Activated CD4-positive, alpha-beta T cell treated with anti-CD3 and anti-CD28 coated beads, Interleukin-2, amount 10 ng/mL, durations not matched to agents 7 days and 5 days (primary cell): ENCODE results near the gene FXYD6. TPM values are rescaled to one million over a fixed set of nuclear protein-coding genes. Genes with fewer than 3 reads are reported as not detected.

ENCODE experiments used
- CTCF ChIA-PET: fragments of 350-600 bp; sonication (Branson Sonifier 250); formaldehyde crosslinking; loops from one replicate; lab custom pipeline; 2021; ENCODE audit warnings: antibody characterized with exemption; lab: Charles Lee
- POLR2A ChIA-PET: fragments of 350-600 bp; sonication (Branson Sonifier 250); formaldehyde crosslinking; loops from one replicate; lab custom pipeline; 2021; ENCODE audit warnings: antibody characterized with exemption; lab: Charles Lee
- DNase-seq: peaks from one replicate; pipeline ENCODE4 v3.0.0-alpha.2; 2020
- H3K27ac Mint-ChIP-seq: one replicate; pipeline ENCODE4 v1.8.0; 2021; ENCODE audit warnings: mild to moderate bottlenecking, moderate library complexity, mixed read lengths
- H3K27me3 Mint-ChIP-seq: one replicate; pipeline ENCODE4 v1.8.0; 2021; ENCODE audit warnings: mixed read lengths
- H3K36me3 Mint-ChIP-seq: one replicate; pipeline ENCODE4 v1.8.0; 2021; ENCODE audit warnings: low read depth, mixed read lengths
- H3K4me1 Mint-ChIP-seq: one replicate; pipeline ENCODE4 v1.8.0; 2021; ENCODE audit warnings: mixed read lengths
- H3K4me3 Mint-ChIP-seq: one replicate; pipeline ENCODE4 v1.8.0; 2021; ENCODE audit warnings: mild to moderate bottlenecking, moderate library complexity, mixed read lengths
- H3K9me3 Mint-ChIP-seq: one replicate; pipeline ENCODE4 v1.8.0; 2021; ENCODE audit warnings: mixed read lengths
- total RNA-seq, 2 experiments: library from RNA; stranded (reverse); gene quantifications; one replicate each; pipeline ENCODE4 v1.2.3, GENCODE V29; 2021

FXYD6 gene
- total RNA-seq, 2 experiments from 2014 or later: not detected

- Mint-ChIP-seq H3K4me3 (no peak overlapping the region), H3K27me3 (peaks cover 16% of the 10 kb centered on the region), H3K9me3 (no peaks in the 10 kb centered on the region), H3K4me1 (no peaks in the 10 kb centered on the region), H3K36me3 (no peaks in the 10 kb centered on the region), H3K27ac (peak overlapping the region; percentile 33)
- ChIA-PET POLR2A (interaction anchor here (0.6 kb wide), 1 partner anchor 18 kb away, joined by 6 read pairs; no protein-coding TSS in a partner anchor), CTCF (interaction anchor here (1.1 to 3.5 kb wide), 11 partner anchors 8 to 416 kb away, joined by 3 to 31 read pairs (median 4); no protein-coding TSS in a partner anchor)
- no peak for DNase-seq
These were observed 34.1 kb downstream of the FXYD6 start for GRCh38 chr11:117842131-117842941.

GRCh38 chr11:117841551-117842031, 34.9 kb downstream of the FXYD6 start:
- no peaks in the 10 kb centered on the region for H3K9me3 Mint-ChIP-seq
- no peaks in the 10 kb centered on the region for H3K4me1 Mint-ChIP-seq
- CTCF ChIA-PET: interaction anchor here (1.1 to 3.5 kb wide), 7 partner anchors 25 to 211 kb away, joined by 3 to 31 read pairs (median 5); no protein-coding TSS in a partner anchor
- no peak for DNase-seq
- H3K36me3 Mint-ChIP-seq: no peaks in the 10 kb centered on the region
- H3K27me3 Mint-ChIP-seq: peaks cover 16% of the 10 kb centered on the region
- no peak overlapping the region for H3K4me3 Mint-ChIP-seq
- H3K27ac Mint-ChIP-seq: no peak overlapping the region
- POLR2A ChIA-PET: no interaction called here

GRCh38 chr11:117840881-117841550, 35.4 kb downstream of the FXYD6 start:
- peak overlapping the region; percentile 11 for H3K27ac Mint-ChIP-seq
- H3K9me3 Mint-ChIP-seq: no peaks in the 10 kb centered on the region
- H3K4me1 Mint-ChIP-seq: no peaks in the 10 kb centered on the region
- no peak overlapping the region for H3K4me3 Mint-ChIP-seq
- no peaks in the 10 kb centered on the region for H3K36me3 Mint-ChIP-seq
- DNase-seq: no peak
- H3K27me3 Mint-ChIP-seq: peaks cover 13% of the 10 kb centered on the region
- CTCF ChIA-PET: interaction anchor here (0.5 to 3.5 kb wide), 3 partner anchors 33 to 203 kb away, joined by 4 to 14 read pairs (median 4); no protein-coding TSS in a partner anchor
- POLR2A ChIA-PET: no interaction called here

DNA sequence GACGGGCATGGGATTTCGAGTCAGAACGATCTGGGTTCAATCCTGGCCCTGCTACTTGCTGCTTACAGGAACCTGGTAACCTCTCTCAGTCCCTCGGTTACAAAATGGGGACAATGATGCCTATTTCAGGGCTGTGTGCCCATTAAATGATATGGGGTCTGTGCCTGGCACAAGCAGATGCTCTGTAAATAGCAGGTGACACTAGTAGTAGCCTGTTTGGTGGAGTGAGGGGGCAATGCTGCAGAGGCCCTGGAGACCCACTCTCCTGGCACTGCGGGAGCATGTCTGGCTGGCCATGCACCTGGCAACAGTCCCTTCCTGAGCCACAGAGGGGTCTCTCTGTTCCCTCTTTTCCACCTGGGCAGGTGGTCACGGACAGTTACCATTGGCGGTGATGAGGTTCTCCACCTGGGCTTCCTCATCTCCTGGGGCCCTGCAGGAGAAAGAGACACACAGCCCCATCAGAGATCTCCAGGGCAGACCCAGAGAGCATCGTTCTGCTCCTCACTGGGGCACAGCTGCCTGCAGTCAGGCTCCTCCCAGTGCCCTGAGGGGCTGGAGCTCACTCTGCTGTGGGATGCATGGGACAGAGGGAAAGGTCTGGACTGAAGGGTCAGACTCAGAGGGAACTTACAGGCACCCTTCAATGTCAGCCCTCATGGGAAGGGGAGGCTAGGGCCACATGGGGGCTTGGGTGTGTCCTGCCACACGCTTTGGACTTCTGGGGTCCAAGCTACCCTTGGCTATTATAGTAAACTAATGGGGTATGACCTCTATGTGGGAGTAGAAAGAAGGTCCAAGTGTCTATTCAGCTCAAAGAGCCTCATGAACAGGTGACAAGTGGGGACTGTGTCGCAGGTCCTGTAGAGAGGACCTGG, 36.3 kb downstream of the FXYD6 start:
- Mint-ChIP-seq H3K27me3 (peaks cover 12% of the 10 kb centered on the region), H3K9me3 (no peaks in the 10 kb centered on the region), H3K4me1 (no peaks in the 10 kb centered on the region), H3K27ac (peak overlapping the region; percentile 11), H3K4me3 (no peak overlapping the region), H3K36me3 (no peaks in the 10 kb centered on the region)
- ChIA-PET CTCF (interaction anchor here (0.5 to 1.7 kb wide), 3 partner anchors 107 to 213 kb away, joined by 4 to 6 read pairs (median 4); no protein-coding TSS in a partner anchor), POLR2A (no interaction called here)
- DNase-seq: no peak

GRCh38 chr11:117839380-117839881, 37.0 kb downstream of the FXYD6 start:
- ChIA-PET CTCF (interaction anchor here (1.7 kb wide), 1 partner anchor 214 kb away, joined by 6 read pairs; no protein-coding TSS in a partner anchor), POLR2A (no interaction called here)
- H3K4me3 Mint-ChIP-seq: no peak overlapping the region
- H3K27me3 Mint-ChIP-seq: peaks cover 12% of the 10 kb centered on the region
- no peaks in the 10 kb centered on the region for H3K9me3 Mint-ChIP-seq
- no peaks in the 10 kb centered on the region for H3K36me3 Mint-ChIP-seq
- H3K4me1 Mint-ChIP-seq: no peaks in the 10 kb centered on the region
- DNase-seq: no peak
- H3K27ac Mint-ChIP-seq: no peak overlapping the region

- Mint-ChIP-seq H3K27ac (no peak overlapping the region), H3K4me1 (no peaks in the 10 kb centered on the region), H3K36me3 (no peaks in the 10 kb centered on the region), H3K9me3 (no peaks in the 10 kb centered on the region), H3K4me3 (no peak overlapping the region), H3K27me3 (peaks cover 12% of the 10 kb centered on the region)
- DNase-seq: no peak
- ChIA-PET POLR2A (no interaction called here), CTCF (interaction anchor here (0.7 to 1.7 kb wide), 2 partner anchors 215 to 824 kb away, joined by 4 to 6 read pairs; no protein-coding TSS in a partner anchor)
These were observed 37.6 kb downstream of the FXYD6 start for GRCh38 chr11:117838901-117839300.

DNA sequence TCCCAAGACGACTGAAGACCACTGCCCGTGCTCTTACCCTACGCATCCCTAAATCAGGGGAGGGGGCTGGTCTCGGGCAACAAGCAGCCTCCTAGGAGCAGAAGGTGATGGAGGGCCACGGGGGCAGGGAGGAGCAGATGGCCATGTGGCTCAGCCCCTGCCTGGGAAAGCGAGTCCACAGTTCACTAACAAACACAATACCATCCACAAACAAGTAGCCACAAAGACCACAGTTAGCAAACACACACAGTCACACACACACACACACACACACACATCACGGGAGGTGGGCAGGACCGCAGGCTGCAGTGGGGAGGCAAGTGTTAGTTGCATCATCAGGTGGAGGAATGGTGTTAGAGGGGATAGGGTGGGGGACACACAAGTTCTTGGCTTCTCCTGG, 38.7 kb downstream of the FXYD6 start:
- no peak overlapping the region for H3K27ac Mint-ChIP-seq
- CTCF ChIA-PET: no interaction called here

GRCh38 chr11:117837070-117837776, 39.2 kb downstream of the FXYD6 start:
- H3K9me3 Mint-ChIP-seq: no peaks in the 10 kb centered on the region
- peaks cover 12% of the 10 kb centered on the region for H3K27me3 Mint-ChIP-seq
- H3K4me3 Mint-ChIP-seq: no peak overlapping the region
- CTCF ChIA-PET: no interaction called here
- H3K36me3 Mint-ChIP-seq: no peaks in the 10 kb centered on the region
- POLR2A ChIA-PET: no interaction called here
- H3K4me1 Mint-ChIP-seq: peaks cover 2% of the 10 kb centered on the region
- DNase-seq: no peak
- H3K27ac Mint-ChIP-seq: no peak overlapping the region

More for the DNA sequence above, 38.7 kb downstream of the FXYD6 start:
- no peaks in the 10 kb centered on the region for H3K9me3 Mint-ChIP-seq
- no peak overlapping the region for H3K4me3 Mint-ChIP-seq
- peaks cover 12% of the 10 kb centered on the region for H3K27me3 Mint-ChIP-seq
- no peaks in the 10 kb centered on the region for H3K4me1 Mint-ChIP-seq
- POLR2A ChIA-PET: no interaction called here
- H3K36me3 Mint-ChIP-seq: no peaks in the 10 kb centered on the region
- DNase-seq: no peak

- H3K36me3 Mint-ChIP-seq: no peaks in the 10 kb centered on the region
- no peak overlapping the region for H3K4me3 Mint-ChIP-seq
- ChIA-PET POLR2A (no interaction called here), CTCF (no interaction called here)
- no peak overlapping the region for H3K27ac Mint-ChIP-seq
- DNase-seq: no peak
- H3K27me3 Mint-ChIP-seq: peaks cover 12% of the 10 kb centered on the region
- H3K4me1 Mint-ChIP-seq: peaks cover 5% of the 10 kb centered on the region
- H3K9me3 Mint-ChIP-seq: no peaks in the 10 kb centered on the region
These were observed 40.1 kb downstream of the FXYD6 start for GRCh38 chr11:117836077-117836960.

DNA sequence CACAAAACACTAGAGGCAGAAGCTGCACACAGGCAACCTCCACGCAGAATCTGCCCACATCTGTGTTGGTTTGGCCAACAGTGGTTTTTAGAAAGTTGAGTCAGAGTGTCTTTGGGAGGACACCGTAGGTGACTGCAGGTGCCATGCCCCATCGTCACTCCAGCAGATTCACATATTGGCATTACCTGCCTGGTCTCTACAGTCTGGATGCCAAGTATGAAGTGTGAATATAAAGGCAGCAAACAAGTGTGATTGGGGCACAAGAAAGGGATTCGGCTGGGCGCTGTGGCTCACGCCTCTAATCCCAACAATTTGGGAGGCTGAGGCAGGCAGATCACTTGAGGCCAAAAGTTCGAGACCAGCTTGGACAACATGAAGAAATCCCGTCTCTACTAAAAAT, 40.9 kb downstream of the FXYD6 start:
- ChIA-PET CTCF (interaction anchor here (0.6 to 4.1 kb wide), 4 partner anchors 7 to 218 kb away, joined by 3 to 27 read pairs (median 10); no protein-coding TSS in a partner anchor), POLR2A (no interaction called here)
- peaks cover 13% of the 10 kb centered on the region for H3K4me1 Mint-ChIP-seq
- DNase-seq: no peak
- H3K36me3 Mint-ChIP-seq: no peaks in the 10 kb centered on the region
- no peaks in the 10 kb centered on the region for H3K9me3 Mint-ChIP-seq
- H3K27ac Mint-ChIP-seq: no peak overlapping the region
- no peak overlapping the region for H3K4me3 Mint-ChIP-seq
- peaks cover 12% of the 10 kb centered on the region for H3K27me3 Mint-ChIP-seq
